ENCODE data around the gene TSPAN13.

DNA sequence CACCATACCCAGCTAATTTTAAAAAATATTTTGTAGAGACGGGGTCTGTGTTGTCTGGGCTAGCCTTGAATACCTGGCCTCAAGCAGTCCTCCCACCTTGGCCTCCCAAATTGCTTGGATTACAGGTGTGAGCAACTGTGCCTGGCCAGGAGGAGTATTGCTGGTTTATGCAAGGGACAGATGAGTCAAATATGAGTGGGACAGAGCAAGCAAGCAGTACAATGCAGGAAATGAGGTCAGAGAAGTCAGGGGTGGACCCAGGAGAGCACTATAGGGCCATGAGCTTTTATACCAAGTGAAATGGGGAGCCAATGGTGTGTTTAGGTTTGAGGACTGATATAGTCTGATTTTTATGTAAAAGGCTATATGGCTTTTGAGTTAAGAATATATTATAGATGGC is 6.3 kb downstream of the TSPAN13 start:
- TF ChIP-seq, protein P1, sequence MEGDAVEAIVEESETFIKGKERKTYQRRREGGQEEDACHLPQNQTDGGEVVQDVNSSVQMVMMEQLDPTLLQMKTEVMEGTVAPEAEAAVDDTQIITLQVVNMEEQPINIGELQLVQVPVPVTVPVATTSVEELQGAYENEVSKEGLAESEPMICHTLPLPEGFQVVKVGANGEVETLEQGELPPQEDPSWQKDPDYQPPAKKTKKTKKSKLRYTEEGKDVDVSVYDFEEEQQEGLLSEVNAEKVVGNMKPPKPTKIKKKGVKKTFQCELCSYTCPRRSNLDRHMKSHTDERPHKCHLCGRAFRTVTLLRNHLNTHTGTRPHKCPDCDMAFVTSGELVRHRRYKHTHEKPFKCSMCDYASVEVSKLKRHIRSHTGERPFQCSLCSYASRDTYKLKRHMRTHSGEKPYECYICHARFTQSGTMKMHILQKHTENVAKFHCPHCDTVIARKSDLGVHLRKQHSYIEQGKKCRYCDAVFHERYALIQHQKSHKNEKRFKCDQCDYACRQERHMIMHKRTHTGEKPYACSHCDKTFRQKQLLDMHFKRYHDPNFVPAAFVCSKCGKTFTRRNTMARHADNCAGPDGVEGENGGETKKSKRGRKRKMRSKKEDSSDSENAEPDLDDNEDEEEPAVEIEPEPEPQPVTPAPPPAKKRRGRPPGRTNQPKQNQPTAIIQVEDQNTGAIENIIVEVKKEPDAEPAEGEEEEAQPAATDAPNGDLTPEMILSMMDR (IDR thresholded peaks at IDR 0.05) = no peak
- TF ChIP-seq POLR2A (IDR thresholded peaks at IDR 0.05) (no peak), POLR2AphosphoS5 (IDR thresholded peaks at IDR 0.05) (no peak)
